Spleen (tissue), 7 donors: ENCODE results near the gene WDR4.
"Not testable (repeated sequence)": the region's sequence is repeated elsewhere in the genome, so short reads cannot be mapped to it uniquely, and the experiment has no call there.

Source experiments
- CTCF ChIP-seq, 11 experiments: fragments of 200-600 bp in 7 of 11; fragments of 450-650 bp in 4 of 11; sonication (generic) in 4 of 11; IDR thresholded peaks in 8 of 11; conservative IDR thresholded peaks in 3 of 11; 1 replicate in 7 of 11; 2 replicates in 4 of 11; pipeline versions ENCODE4 v1.4.0 to v1.8.0; 2016 to 2021; ENCODE audit warnings: antibody characterized with exemption in 11 of 11, inconsistent platforms in 4 of 11, mild to moderate bottlenecking in 1 of 11
- POLR2AphosphoS5 ChIP-seq, 3 donors: sonication (generic); formaldehyde crosslinking; IDR thresholded peaks; one replicate each; pipeline ENCODE4 v1.5.1; 2017; ENCODE audit warnings: antibody characterized with exemption in 3 of 3
- donor health status: DM: no; HTN: no; CAD: no; lungs with moderate emphysema.
- donor health status: DM: no; HTN: no; CAD: no.
- donor health status: DM: no; HTN: no; CAD: no.

- TF ChIP-seq CTCF (IDR thresholded peaks at IDR 0.05 in 8 of 11, conservative IDR thresholded peaks at IDR 0.05 in 3 of 11); POLR2AphosphoS5 (IDR thresholded peaks at IDR 0.05): not testable (repeated sequence)
Measured at GRCh38 chr21:42841916-42842655, 37.3 kb downstream of the WDR4 start.
